ENCODE results near the gene ANKRD49.

Gene ANKRD49

DNA sequence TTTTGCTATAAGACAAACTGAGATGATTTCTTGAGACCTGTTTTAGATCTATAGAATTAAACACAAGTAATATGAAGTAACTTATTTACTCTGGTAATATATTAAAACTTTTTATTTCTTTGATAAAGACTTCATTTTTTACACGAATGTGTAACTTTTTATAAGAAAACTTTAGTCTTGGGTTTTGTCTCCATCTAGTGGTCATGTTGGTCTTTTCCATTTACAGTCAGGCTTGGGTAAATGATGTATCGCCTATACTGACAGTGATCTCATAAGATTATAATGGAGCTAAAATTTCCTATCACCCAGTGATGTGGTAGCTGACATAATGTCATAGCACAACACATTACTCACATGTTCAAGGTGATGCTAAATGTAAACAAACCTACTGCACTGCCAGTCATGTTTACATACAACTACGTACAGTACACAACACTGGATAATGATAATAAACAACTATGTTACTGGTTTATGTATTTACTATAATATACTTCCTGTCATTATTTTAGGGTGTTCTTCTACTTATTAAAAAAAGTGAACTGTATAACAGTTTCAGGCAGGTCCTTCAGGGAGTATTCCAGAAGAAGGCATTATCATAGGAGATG, 11.0 kb downstream of the ANKRD49 start:
- peak; percentile 78 for TF ChIP-seq RAD21 (IDR thresholded peaks at IDR 0.05; ENCODE audit: low read depth)
- TF ChIP-seq, protein P1, sequence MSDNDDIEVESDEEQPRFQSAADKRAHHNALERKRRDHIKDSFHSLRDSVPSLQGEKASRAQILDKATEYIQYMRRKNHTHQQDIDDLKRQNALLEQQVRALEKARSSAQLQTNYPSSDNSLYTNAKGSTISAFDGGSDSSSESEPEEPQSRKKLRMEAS (IDR thresholded peaks at IDR 0.05), result no peak

DNA sequence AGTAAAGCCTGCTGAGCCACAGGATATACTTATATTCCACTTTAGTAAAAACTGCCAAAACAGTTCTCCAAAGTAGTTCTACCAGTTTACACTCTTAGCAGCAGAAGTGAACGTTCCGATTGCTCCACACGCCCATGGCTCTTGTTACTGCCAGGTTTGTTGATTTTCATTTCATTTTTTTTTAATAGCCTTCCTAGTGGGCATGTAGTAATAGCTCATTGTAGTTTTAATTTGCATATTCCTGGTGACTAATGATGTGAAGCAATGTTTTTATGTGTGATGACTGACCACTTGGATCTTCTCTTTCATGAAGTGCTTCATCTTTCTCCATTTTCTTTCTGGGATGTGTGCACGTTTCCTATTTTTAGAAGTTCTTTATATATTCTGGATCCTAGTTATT, 13.7 kb downstream of the ANKRD49 start:
- no peak for TF ChIP-seq EGR1 (IDR thresholded peaks at IDR 0.05)
- no peak for TF ChIP-seq EP300 (IDR thresholded peaks at IDR 0.05; ENCODE audit: borderline replicate concordance)
- TF ChIP-seq, protein P1 (IDR thresholded peaks at IDR 0.05), result no peak
- TF ChIP-seq, protein P2, sequence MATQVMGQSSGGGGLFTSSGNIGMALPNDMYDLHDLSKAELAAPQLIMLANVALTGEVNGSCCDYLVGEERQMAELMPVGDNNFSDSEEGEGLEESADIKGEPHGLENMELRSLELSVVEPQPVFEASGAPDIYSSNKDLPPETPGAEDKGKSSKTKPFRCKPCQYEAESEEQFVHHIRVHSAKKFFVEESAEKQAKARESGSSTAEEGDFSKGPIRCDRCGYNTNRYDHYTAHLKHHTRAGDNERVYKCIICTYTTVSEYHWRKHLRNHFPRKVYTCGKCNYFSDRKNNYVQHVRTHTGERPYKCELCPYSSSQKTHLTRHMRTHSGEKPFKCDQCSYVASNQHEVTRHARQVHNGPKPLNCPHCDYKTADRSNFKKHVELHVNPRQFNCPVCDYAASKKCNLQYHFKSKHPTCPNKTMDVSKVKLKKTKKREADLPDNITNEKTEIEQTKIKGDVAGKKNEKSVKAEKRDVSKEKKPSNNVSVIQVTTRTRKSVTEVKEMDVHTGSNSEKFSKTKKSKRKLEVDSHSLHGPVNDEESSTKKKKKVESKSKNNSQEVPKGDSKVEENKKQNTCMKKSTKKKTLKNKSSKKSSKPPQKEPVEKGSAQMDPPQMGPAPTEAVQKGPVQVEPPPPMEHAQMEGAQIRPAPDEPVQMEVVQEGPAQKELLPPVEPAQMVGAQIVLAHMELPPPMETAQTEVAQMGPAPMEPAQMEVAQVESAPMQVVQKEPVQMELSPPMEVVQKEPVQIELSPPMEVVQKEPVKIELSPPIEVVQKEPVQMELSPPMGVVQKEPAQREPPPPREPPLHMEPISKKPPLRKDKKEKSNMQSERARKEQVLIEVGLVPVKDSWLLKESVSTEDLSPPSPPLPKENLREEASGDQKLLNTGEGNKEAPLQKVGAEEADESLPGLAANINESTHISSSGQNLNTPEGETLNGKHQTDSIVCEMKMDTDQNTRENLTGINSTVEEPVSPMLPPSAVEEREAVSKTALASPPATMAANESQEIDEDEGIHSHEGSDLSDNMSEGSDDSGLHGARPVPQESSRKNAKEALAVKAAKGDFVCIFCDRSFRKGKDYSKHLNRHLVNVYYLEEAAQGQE (IDR thresholded peaks at IDR 0.05; ENCODE audit: low read depth), result no peak
- TF ChIP-seq ZBTB7A (IDR thresholded peaks at IDR 0.05; ENCODE audit: low read depth), result no peak

DNA sequence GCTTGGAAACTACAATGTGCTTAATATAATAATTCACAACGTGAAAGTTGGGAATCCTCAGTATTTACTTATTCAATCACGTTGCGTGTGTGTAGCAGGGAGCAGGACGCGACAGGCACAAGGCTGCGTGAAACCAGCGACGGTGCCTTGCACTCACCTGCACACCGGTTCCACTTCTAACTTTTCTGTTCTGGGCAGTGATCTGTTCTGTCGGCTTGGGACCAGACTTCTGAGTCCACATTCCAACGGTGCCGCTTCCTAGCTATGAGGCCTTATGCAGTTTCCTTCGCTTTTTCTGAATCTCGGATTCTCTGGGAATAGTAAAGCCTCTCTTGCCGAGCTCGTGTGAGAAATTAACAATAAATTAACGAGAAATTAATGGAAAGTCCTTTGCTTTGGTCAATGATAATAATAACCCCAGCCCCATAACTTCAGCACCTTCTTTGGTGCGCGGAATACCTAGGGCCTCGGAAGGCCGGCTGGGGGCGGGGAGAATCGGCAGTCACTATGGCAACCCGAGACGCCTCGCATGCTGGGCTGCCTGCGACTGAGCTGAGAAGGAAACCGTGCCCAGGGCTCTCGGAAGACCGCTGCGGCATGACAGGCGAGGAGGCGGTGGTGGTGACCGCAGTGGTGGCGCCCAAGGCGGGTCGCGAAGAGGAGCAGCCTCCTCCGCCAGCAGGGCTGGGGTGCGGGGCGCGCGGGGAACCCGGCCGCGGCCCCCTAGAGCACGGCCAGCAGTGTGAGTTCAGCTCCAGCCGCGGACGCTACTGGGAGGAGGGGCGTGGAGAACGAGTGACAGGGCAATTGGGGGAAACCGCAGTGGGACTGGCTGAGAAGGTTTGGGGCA, 18.4 kb downstream of the ANKRD49 start, which contains the start of gene C11orf97:
Gene C11orf97 (plus strand): TSS at position 530 of the 850 bp plus-strand sequence. CDS start 68 bp downstream, at position 598.
- TF ChIP-seq, protein P2 (IDR thresholded peaks at IDR 0.05; ENCODE audit: low read depth), result no peak
- TF ChIP-seq RAD21 (IDR thresholded peaks at IDR 0.05; ENCODE audit: low read depth), result no peak
- no peak for TF ChIP-seq EGR1 (IDR thresholded peaks at IDR 0.05)
- TF ChIP-seq TAF1 (IDR thresholded peaks at IDR 0.05; ENCODE audit: low read depth), result no peak
- TF ChIP-seq FOXM1 (IDR thresholded peaks at IDR 0.05; ENCODE audit: borderline replicate concordance, low read depth), result no peak
- TF ChIP-seq CREB1 (IDR thresholded peaks at IDR 0.05; ENCODE audit: low read depth), result no peak
- no peak for TF ChIP-seq YY1 (IDR thresholded peaks at IDR 0.05; ENCODE audit: low read depth)
- no peak for TF ChIP-seq CEBPB (IDR thresholded peaks at IDR 0.05)
- TF ChIP-seq, protein P3, sequence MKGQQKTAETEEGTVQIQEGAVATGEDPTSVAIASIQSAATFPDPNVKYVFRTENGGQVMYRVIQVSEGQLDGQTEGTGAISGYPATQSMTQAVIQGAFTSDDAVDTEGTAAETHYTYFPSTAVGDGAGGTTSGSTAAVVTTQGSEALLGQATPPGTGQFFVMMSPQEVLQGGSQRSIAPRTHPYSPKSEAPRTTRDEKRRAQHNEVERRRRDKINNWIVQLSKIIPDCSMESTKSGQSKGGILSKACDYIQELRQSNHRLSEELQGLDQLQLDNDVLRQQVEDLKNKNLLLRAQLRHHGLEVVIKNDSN (IDR thresholded peaks at IDR 0.05), result no peak
- no peak for TF ChIP-seq TEAD4 (IDR thresholded peaks at IDR 0.05)
- TF ChIP-seq, protein P1 (IDR thresholded peaks at IDR 0.05), result no peak
- TF ChIP-seq NFIC (IDR thresholded peaks at IDR 0.05), result no peak
- TF ChIP-seq TCF12 (IDR thresholded peaks at IDR 0.05; ENCODE audit: low read depth), result no peak; the same call in 1 of the 2 replicates
- TF ChIP-seq EP300 (IDR thresholded peaks at IDR 0.05; ENCODE audit: borderline replicate concordance), result no peak
- no peak for TF ChIP-seq ZBTB7A (IDR thresholded peaks at IDR 0.05; ENCODE audit: low read depth)

DNA sequence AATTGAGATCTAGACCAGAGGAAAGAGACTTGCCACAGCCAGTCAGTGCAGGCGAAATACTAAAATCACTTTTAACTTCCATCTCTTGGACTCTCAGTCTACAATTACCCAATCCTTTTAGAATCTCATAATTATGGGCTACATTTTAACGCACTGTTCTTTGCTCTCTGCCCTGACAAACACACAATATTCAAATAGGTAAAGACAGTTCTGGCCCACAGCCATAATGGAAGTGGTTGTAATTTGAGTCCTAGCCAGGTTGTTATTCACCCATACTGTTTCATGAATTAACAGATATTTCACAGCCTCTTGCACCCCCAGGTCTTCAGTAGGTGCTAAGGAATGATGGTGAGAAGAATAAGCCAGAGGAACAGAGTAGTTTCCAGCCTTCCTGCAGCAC, 19.3 kb downstream of the ANKRD49 start:
- TF ChIP-seq, protein P3 (IDR thresholded peaks at IDR 0.05), result no peak
- TF ChIP-seq NFIC (IDR thresholded peaks at IDR 0.05), result peak; percentile 63
- no peak for TF ChIP-seq RAD21 (IDR thresholded peaks at IDR 0.05; ENCODE audit: low read depth)
- TF ChIP-seq FOXM1 (IDR thresholded peaks at IDR 0.05; ENCODE audit: borderline replicate concordance, low read depth), result no peak
- no peak for TF ChIP-seq CEBPB (IDR thresholded peaks at IDR 0.05)

DNA sequence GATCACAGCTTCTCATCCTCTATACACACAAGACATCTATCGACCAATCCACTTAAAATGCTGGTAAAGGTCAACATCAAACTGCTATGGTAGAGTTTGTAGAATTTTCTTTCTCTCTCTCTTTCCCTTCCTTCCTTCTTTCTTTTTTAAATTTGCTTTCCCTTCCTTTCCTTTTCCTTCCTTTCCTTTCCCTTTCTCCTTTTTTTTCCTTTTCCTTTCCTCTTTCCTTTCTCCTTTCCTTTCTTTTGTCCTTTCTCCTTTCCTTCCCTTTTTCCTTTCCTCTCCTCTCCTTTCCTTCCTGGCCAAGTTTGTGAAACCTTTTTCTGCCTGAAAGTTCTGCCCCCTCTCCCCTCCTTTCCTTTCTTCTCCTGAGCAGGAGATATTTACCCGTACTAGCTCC, 21.6 kb downstream of the ANKRD49 start:
- no peak for TF ChIP-seq YY1 (IDR thresholded peaks at IDR 0.05; ENCODE audit: low read depth)
- TF ChIP-seq, protein P2 (IDR thresholded peaks at IDR 0.05; ENCODE audit: low read depth), result no peak
- no peak for TF ChIP-seq TCF12 (IDR thresholded peaks at IDR 0.05; ENCODE audit: low read depth)
- no peak for TF ChIP-seq FOXM1 (IDR thresholded peaks at IDR 0.05; ENCODE audit: borderline replicate concordance, low read depth)
- TF ChIP-seq, protein P1 (IDR thresholded peaks at IDR 0.05), result no peak
